AML-193 (cell line): ENCODE data around the gene ROBO2.

Experiments
- DNase-seq, 2 experiments: peaks; one replicate each; lab custom pipeline; 2025; lab: John Stamatoyannopoulos, UW

ROBO2 gene, protein sequence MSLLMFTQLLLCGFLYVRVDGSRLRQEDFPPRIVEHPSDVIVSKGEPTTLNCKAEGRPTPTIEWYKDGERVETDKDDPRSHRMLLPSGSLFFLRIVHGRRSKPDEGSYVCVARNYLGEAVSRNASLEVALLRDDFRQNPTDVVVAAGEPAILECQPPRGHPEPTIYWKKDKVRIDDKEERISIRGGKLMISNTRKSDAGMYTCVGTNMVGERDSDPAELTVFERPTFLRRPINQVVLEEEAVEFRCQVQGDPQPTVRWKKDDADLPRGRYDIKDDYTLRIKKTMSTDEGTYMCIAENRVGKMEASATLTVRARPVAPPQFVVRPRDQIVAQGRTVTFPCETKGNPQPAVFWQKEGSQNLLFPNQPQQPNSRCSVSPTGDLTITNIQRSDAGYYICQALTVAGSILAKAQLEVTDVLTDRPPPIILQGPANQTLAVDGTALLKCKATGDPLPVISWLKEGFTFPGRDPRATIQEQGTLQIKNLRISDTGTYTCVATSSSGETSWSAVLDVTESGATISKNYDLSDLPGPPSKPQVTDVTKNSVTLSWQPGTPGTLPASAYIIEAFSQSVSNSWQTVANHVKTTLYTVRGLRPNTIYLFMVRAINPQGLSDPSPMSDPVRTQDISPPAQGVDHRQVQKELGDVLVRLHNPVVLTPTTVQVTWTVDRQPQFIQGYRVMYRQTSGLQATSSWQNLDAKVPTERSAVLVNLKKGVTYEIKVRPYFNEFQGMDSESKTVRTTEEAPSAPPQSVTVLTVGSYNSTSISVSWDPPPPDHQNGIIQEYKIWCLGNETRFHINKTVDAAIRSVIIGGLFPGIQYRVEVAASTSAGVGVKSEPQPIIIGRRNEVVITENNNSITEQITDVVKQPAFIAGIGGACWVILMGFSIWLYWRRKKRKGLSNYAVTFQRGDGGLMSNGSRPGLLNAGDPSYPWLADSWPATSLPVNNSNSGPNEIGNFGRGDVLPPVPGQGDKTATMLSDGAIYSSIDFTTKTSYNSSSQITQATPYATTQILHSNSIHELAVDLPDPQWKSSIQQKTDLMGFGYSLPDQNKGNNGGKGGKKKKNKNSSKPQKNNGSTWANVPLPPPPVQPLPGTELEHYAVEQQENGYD (N-terminal part only)

DNA sequence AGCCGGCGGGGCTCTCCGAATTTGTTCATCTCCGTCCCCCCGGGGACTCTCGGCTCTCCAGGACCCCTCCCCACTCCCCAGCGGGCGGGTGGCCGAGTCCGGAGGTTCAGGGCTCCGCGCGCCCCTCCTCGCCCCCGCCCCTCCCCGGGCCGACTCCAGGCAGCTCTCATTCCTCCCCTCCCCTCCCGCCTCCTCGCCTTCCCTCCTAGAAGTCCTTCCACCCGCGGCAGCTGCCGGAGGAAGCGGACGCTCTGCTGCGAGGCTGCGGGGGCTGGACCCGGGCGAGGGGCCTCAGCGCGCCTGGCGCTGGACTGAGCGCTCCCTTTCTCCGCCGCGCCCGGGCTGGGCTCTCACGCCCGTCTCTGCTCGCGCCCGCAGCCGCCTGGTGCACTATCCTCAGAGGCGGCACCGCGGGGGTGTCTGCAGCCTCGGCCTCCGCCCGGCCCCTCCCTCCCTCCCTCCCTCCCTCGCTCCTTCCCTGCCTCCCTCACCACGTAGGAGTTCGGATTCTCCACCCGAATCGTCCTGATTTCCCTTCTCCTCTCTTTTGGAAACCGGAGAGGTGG, at the start of gene ROBO2:
ROBO2 (plus strand) TSS at position 494 of the 566 bp plus-strand sequence. CDS start 687 bp downstream, outside the sequence.
- DNase-seq, result no peak

DNA sequence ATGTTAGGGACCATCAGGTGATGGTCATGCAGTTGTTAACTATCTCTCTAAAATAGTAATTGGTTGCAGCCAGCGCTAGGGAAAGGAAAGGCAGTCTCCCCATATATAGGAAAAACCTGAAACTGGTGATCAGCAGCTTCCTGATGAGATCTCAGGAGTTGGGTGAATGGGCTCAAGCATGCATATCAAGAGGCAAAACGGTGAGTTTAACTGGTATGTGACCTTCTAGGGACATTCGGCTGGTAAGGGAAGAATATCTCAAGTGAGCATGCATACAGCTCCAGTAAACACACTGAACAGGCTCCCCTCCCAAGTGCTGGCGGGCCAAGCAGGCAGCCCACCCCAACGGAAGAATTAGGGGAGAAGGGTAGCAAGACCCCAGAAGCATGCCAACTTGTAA, 49.3 kb upstream of the ROBO2 start:
- DNase-seq, result no peak

DNA sequence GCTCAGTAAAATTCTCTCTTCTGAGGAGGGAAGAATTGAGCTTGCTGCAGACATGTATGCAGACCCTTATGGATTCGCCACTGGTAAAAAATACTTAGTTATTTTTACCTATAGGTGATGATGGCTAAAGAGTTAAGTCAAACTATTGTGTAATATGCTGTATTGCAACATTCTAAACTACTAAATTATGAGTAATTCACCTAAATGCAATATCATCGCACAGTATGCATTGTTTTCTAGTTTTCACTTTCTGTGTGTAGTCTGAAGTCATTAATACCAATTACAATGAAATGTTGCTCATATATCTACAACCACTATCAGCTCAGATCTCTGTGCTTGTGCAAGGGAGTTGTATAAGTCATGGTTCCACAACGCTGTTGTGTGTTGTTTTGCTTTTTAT, 48.7 kb upstream of the ROBO2 start:
- DNase-seq, result no peak

DNA sequence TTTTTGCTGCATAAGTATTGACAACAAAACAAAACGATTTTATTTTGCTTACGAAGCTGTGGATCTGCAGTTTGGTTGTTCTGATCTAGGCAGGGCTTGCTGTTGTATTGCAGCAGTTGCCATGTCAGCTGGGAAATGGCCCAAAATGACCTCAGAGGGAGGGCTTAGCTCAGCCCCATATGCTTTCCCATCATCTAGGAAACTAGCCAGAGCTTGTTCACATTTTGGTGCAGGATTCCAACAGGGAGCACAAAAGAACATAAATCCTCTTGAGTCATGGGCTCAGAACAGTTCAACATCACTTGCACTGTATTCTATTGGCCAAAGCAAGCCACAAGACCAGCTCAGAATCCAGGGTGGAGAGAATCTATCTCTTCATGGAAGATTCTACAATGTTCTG, 42.2 kb upstream of the ROBO2 start:
- DNase-seq, result no peak

DNA sequence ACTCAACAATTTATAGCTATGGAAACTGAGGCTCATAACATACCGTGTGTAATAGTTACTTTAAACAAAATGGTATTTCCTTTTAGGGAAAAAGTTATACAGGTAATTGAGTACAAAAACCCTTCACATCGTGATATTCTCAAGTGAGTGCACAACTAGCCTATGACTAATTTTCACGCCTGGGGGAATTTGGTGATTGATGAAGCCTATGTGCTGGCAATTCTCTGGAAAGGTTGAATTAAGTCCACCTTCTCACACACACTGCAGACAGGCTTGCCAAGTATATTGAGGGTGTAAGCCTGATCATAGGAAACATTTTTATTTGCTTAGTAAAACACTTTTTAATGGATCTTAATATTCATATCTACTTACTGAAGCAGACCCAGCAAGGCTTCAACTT, 41.3 kb upstream of the ROBO2 start:
- no peak for DNase-seq

DNA sequence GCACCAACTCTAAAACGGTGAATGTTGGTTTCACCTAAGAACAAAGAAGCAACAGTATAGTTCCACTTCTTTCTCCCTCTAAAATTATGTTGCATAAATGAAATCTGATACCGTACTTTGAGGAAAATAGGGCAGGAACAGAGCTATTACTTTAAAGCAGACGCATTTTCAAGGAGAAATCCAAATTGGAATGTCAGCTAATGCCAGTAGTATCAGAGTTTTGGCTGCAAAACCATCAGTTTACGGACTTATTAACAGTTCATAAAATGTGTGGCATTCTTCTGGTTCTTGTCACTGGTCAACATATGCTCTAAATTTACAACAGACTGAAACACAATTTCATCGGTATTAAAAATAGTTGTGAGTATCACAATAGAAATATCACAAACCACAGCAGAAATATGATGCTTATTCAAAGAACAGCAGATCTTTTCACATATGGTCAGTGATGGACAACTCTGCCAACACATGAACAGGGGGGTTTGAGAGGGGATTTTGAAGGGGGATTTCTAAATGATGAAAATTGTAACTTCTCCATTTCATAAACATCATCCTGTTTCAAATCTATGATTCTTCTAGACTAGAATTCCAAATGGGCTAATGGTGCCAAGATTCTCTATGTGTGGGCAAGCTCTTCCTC, 38.7 kb upstream of the ROBO2 start:
- no peak for DNase-seq

DNA sequence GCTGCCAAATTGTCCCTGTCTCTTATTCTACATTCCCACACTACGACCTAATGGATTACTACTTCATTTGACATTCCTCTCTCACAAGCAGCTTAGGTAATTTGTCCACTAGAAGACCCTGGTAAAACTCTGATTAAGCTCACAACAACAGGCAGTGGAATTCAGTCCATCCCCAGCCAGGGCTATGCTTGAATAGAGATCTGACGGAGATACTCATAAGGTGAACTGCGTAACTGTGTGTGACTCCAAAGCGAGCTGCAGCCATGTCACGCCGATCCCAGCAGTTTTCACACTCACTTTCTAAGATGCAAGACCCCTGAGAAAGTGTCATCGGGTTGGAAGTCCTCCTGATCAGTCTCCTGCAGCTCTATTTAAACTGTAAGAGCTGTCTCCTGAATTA, 25.7 kb upstream of the ROBO2 start:
- no peak for DNase-seq

DNA sequence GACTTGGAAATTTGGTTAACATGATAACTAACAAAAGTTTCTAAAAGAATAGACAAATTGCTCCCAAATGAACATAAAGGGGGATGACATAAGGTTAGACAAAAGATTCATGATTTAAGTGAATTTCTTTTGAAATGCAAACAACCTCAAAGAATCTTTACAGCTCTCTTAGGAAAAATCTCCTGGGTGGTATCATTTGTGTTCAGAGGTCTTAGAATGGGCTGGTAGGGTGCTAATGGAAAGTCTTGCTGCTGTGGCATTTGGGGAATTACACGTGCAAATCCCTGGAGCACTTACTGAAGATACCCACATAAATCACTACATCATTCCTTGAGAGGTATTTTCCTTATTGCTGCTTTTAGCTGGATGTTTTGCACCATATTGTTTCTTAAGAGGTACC, 14.4 kb upstream of the ROBO2 start:
- no peak for DNase-seq

DNA sequence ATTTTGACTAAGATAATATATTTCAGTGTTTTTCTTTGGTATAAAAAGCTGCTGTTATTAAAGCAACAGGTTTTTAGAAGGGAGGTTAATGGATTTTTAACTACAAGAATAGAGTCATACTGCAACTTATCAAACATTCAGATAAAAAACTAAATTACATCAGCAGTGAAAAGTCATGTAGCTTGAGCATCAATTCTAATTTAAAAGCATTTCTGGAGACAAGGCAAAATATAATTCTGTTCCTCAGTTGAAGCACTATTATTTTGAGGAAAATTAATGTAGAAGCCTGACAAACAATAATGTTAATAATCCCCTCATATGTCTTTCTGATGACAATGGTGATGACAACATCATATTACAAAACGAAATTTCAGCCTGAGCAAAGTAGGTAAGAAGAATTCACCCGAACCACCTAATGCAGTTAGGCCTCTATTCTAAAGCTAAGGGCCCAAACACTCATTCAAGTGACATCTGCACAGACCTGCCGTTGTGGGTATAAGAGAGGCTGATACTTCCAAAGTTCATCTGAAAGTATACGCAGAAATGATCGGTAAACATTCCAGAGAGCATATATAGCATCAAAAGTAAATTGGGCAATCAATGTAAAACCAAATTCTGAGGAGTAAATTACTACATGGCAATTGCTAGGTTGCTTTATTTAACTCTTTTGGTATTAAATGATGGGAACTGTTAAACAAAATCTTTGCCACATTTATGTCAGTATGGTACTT, 12.8 kb upstream of the ROBO2 start:
- DNase-seq, result no peak

DNA sequence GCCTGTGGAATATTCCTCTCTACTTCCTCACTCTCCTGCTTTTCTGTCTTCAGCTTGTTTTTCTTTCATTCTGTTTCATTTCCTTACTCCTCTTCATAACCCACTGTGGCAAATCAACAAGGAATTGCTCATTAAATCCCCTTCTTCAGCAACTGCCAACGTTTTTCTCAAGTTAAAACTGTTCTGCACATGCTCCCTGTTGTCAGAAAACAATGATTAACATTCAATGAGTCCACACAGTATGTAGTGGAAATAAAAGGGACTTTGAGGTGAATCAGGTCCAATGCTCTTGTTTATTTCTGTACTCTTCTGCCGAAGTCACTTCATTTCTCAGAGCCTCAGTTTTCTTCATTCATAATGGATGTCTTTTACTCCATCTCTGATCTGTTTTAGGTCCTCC, 11.9 kb upstream of the ROBO2 start:
- no peak for DNase-seq

DNA sequence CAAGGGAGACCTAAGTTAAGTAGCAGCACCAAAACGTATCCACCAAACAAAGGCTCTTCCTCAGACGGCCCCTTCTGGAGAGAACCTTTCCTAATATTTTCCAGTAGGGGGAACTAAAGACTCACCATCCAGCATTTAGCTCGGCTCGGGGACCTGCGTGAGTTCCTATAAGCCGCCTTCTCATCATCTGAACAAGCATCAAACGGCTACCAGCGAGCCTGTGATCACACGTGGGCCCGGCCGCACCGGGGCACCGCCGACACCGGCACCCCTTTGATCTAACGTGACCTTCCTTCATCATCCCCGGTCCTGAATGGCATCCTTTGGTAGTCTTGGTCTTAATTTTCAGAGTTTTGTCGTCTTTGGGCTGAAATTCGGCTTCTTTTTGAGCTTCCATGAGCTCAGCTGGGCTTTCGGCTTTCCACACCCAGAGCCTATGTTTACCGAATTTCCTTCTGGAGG, 1.4 kb upstream of the ROBO2 start:
- DNase-seq, result peak; percentile 45 to 72

DNA sequence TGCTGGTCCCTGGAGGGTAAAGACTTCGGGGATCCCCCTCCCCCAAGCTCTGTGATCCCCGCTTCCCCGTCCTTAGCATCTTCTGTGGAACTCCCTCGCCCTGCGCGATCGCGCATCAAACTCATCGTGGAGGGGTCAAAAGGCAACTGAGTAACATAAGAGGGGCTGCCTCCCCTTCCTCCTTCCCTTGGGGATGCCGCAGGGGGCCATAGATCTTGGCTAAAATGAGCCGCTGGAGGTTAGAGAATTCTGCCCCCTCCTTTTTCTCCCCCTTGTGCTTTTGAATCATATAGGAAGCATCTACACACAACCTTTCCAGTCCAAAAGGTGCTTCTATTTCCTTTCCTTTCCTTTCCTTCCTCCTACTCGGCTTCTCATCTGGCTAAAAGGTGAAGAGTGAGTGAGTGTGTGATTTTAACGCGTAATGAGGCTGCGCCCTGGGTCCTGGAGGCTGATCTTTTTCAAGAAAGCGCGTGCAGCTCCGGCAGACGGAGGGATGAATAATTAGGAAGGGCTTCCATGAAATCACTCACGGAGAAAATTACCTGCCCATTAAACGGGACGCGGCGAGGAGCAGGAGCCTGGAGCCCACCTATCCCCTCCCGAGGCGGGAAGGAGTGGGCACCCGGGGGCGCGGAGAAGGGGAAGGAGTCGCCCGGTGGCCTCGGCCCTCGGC, 831 bp upstream of the ROBO2 start:
- no peak for DNase-seq

DNA sequence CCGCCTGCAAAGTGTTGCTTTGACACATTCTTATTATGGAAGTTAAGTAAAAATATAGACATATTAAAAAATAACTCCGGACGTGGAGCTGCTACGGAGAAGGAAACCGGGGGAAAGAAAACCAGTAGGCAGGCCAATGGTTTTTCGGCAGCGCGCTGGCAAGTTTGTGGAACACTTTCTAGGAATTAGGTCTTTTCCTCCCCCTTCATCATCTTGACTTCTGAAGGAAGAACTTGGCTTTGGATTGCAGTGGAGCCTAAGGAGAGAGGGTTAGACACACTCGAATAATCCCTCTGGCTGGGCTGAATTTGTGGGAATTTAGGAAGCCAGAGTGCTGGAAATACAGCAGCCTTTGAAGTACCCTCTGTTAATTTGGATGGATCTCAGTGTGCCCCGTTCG, 317 bp downstream of the ROBO2 start:
- no peak for DNase-seq

DNA sequence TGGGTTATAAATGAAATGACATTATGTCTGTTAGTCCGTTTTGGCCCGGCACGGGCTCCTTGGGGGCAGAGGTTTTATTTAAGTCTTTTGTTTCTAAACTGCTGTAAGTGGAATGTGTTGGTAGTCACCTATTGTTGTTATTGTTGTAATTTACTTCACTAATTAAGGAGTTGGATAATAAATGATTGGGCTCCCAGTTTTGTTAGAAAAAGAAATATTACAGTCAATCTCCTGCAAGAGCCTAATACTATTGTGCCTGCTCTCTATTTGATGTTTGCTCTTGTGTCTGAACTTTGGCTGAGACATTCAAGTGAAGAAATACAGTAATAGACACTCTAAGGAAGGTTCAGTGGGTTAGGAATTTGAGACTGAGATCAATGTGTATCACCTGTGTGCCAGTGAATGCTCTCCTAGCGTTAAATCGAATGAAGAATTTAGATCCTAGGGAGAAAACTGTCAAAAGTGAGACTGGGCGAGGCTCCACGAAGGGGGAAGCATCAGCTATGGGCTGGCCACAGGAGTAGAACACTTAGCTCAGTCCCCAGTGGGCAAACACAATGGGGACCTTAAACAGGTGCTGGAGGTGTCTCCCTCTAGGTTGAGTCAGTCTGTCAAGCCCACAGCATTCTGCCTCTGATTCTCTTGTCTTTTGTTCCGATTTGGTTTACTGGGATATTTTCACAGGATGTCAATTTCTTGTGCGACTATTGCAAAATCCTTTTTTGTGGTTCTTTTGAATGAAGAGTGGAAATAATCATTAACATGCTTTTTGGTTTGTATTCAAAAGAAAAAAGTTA, 1.2 kb downstream of the ROBO2 start:
- no peak for DNase-seq

DNA sequence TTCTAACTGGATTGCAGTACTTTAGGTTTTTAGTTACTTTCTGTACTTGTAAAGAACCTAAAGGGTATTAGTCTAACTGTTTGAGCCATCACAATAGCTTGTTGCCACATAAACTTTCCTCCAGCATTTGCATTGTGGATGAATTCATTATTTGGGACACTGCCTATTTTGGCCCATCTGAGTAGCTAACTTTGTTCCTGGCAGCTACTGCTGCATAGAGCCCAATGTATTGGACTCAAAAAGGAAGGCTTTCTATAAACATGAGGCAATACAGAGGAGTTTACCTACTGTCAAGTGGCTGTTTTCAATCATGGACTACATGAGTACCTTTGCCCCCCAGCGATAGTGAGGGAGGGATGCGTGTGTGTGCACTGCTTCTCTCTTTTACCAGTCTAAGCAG, 1.9 kb downstream of the ROBO2 start:
- DNase-seq, result no peak

DNA sequence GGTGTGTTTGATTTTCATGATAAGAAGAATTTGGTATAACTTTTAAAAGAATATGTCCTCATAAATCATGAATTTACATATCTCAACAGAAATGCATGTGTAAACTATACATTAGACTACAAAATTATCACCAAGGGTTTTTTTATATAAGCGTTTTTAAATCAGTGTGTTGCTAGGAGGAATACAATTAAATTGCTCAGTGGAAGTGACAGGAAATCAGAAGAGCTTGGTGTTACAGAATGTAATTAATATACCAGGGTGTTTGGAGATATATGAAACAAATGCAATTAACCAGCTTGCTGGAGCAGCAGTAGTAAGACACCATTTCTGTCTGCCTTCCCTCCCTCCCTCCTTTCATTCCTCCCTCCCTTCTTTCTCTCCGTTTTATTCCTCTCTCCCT, 2.4 kb downstream of the ROBO2 start:
- DNase-seq, result no peak

DNA sequence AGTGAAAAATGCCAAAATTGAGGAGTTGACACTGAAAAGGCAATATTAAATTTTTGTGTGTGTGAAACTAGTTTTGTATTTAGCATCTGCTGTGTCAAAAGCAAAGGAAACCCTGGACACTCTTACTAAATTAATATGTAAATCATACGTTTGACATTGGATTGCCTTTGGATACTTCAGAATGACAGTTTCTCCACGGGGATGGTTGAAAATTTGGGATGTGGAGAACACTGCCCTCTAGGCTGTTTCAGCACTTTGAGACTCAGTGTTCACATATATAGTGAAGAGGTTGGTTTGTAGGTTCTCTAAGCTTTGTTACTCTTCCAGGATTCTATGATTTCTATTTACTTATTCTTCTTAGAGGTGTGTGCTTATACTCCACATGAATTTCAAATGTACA, 3.0 kb downstream of the ROBO2 start:
- DNase-seq, result no peak

DNA sequence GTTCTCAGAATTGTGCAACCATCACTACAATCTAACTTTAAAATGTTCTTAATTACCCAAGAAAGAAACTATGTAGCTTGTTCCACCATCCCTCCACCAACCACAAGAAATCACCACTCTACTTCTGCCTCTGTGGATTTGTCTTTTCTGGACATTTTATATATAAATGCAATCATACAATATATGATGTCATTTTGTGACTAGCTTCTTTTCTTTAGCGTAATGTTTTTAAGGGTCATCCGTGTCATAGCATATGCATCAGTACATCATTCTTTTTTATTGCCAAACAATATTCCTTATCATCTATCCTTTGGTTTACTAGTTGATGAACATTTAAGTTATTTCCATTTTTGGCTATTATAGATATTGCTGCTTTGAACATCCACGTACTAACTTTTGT, 5.8 kb downstream of the ROBO2 start:
- no peak for DNase-seq

DNA sequence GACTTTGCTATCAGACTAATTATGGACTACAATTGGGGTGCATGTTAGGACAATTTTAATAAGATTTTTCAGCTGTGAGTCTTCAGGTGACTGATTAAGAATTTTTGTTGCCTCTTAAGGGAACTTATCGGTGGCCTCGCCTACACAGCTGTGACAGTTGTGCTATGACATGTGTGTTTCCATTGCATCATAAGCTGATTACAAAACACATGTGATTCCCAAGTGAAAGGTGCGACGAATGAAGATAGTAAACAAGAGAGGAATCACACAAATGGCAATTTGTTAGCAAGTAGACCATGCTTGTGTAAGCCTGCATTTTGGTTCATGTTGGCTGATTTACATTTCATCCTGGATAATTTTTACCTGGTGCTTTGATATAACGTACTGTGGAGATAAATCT, 8.3 kb downstream of the ROBO2 start:
- no peak for DNase-seq

DNA sequence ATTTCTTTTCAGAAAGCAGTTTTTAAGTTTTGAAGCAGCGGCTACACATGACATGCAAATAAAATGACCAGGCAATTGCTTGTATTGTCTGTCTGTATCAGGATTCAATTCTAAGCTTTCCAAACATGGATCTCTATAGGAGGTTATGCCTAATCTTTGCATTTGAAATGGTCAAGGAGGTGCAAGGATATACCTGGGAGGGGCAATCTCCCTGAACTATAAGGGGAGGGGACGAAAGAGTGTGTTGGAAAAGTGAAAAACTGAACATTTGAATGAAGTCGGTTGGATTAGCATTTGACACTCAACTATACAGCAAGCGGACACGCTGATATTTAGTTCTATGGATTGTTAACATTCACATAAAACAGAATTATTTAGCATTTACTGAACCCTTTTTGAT, 11.7 kb downstream of the ROBO2 start:
- no peak for DNase-seq
